Left renal cortex interstitium (tissue), 4 donors: ENCODE data around the gene LRRC34. TPM values are rescaled to one million over a fixed set of nuclear protein-coding genes. Genes with fewer than 3 reads are reported as not detected.

ENCODE experiments used
- DNase-seq, 4 donors: peaks; one replicate each; pipeline ENCODE4 v3.0.0-alpha.2; 2013; ENCODE audit warnings: low read depth in 4 of 4, low spot score in 2 of 4, missing footprints in 1 of 4
- polyA plus RNA-seq, 4 donors: library from polyadenylated mRNA; unstranded; fragments of 120-200 nt; gene quantifications; one replicate each; pipeline ENCODE4 v1.2.1, GENCODE V29; 2013; ENCODE audit not compliant: insufficient read length in 4 of 4

LRRC34 gene
- polyA plus RNA-seq, 4 donors: 8.2 to 19.5 (median 12.9) TPM

DNA sequence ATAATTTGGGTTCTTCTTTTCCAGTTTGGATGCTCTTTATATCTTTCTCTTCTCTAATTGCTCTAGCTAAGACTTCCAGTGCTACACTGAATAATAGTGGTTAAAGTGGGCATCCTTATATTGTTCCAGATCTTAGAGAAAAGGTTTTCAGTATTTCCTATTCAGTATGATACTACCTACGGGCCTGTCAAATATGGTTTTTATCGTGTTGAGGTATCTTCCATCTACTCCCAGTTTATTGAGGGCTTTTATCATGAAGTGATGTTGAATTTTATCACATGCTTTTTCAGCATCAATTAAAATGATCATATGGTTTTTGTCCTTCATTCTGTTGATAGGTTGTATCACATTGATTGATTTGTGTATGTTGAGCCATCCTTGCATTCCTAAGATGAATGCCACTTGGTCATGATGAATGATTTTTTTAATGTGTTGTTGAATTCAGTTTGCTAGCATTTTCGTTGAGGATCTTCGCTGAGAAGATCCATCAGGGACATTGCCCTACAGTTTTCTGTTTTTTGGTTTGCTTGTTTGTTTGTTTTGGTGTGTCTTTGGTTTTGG is 3.0 kb upstream of the LRRC34 start:
- no peak for DNase-seq

DNA sequence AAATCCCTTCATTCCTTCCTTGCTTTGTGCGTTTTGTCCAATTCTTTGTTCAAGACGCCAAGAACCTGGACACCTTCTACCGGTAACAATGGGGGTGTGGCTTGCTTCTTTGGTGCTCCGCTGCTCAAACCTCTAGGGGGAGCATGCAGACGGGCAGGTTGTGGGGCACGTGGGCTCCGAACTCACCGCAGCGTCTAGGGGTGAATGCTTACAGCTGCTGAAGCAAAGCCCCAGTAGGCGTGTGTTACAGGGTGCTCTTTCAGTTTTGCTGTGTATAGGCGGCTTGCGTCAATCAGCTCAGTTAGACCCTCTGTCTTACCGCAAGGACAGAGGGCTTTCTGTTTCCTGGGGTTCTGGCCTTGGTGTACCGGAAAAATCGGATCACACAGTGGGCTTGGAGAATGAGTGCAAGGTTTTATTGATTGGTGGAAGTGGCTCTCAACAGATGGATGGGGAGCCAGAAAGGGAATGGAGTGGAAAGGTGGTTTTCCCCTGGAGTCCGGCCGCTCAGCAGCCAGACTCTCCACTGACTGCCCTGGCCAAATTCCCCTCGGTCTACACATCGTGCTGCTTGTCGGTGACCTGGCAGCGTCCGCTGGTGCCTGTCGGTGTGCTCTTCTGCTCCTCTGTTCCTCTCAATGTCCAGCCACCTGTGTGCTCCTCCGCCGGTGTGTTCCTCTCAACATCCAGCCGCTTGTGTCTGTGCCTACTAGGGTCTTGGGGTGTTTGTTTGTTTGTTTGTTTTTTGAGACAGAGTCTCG is 1.2 kb upstream of the LRRC34 start:
- DNase-seq: no peak

DNA sequence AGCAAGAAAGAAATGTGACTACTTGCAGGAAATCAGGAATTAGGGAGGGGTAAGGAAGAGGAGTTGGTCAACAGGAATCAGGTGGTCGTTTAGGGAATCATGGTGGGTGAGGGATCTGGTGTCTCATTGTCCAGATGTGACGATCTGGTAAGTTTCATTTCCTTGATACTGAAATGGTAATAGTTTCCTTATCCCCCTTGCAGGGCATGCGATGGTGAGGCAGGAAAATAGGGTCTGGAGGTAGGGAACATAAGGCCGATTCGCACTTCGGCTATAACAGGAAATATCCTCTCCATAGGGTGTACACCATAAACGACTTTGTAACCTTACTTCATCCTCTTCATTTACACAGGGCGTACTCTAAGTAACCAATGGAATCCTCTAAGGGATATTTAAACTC is 574 bp upstream of the LRRC34 start:
- DNase-seq: no peak

DNA sequence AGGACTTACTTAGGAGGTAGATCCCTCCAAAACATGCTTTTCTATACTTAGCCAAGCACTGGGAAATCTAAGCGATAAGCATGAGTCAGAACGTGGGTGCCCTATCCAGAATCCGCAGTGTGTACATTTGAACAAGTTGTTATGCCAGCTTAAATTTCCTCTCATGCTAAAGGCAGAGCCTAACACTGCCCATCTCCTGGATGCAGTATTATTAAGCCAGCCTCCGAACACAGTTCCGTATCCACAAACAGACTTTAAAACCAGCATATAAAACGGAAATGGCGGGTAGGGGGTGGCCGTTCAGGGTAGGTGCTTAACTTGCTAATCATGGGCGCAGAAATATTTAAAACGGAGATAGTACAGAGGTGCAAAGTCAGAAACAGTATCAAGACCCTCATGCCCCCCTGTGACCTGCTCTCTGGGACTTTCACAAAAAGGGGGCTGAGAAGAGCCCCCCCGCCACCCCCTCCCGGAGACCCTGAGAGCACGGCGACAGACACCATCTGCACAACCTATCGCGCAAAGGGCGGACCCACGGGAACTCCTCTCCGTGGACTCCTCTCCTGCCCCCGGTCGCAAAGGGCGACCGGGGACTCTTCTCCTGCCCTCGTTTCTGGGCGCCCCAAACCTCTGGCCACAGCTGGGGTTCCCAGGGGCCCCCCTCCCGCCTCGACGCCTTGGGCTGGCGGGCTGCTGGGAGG is 923 bp downstream of the LRRC34 start:
- peak; percentile 24 to 58 (median 41) for DNase-seq

- no peak for DNase-seq
Observed at GRCh38 chr3:169809230-169809795, 3.4 kb downstream of the LRRC34 start.

DNA sequence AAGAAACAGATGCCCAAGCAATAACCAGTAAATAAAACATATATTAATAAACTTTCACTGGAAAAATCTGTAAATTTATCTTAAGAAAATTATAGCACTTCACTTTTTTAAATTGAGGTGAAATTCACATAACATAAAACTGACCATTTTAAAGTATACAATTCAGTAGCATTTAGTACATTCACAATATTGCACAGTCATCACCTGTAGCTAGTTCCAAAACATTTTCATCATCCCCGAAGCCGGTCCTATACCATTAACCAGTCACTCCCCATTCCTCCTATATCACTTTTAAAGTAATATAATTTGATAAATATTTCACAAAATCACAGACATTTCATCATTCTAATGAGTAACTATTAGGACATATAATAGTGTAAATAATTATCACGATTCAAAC is 8.0 kb downstream of the LRRC34 start:
- no peak for DNase-seq

DNA sequence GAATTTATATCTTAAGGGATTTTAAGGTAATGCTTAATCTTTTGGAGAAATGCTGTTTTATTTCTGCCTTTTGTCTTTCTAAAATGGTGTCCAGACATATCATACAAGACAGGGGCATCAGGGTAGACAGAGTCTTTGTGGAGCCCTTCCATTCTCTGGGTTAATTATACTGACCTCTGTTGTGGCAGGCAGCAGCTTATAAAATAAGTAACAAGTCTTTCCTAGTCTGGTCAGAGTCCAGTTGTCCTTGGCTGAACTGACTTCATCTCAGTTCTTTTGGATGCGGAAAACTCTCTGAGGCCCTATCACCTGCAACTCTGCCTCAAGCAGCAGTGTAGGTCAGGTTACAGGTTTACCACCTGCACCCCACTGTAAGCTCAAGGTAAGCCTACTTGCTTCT is 20.3 kb downstream of the LRRC34 start:
- DNase-seq: no peak

DNA sequence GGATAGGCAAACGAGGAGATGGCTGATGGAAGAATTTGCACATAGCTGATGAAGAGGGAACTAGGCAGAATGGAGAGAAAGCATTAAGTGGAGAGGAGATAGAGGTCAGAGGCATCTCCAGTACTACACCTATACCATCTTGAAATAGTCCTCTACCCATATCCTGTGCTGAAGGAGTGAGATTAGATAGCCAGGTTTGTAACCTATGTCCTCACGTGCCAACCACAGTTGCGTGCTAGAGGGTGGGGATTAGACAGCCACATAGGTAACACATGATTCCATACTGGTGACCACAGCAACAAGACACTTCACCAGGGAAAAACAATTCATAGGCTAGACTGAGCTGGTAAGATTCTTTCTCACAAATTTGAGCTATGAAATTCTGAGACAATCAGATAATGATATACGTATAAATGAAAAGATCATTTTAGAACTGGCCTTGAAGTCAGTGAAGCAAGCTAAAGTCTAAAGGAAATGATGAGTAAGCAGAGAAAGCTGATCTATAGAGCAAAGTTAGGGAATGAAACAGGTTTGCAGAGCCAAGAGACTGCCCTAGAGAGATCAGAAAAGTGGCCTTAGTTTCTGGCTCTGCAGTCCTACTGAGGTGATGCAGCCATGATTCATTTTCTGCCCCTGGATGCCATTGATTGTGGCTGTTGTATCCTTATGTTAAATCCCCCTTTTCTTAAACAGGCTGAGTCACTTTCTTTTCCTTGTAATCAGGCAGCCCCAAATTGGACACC is 21.8 kb downstream of the LRRC34 start:
- no peak for DNase-seq

GRCh38 chr3:169790219-169790618 is 22.5 kb downstream of the LRRC34 start:
- no peak for DNase-seq

GRCh38 chr3:169787791-169788190 is 24.9 kb downstream of the LRRC34 start:
- DNase-seq: no peak

DNA sequence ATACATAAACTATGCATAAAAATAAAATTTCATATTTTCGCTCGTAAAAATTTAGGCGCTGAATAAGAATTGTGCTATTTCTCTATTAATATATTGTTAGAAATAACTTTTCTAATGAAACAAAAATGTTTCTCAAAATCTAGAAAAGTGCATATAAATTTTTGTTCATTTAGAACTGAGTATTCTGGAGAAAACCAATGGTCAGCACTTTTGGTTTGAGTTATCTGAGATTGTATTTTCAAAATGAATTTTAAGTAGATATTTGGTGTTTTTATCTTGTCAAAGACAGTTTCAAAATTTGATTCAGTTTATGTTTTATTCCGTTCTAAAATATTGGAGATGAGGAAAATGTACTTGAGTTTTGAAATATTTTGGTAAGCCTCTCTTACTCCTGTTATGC is 25.6 kb downstream of the LRRC34 start:
- DNase-seq: no peak

DNA sequence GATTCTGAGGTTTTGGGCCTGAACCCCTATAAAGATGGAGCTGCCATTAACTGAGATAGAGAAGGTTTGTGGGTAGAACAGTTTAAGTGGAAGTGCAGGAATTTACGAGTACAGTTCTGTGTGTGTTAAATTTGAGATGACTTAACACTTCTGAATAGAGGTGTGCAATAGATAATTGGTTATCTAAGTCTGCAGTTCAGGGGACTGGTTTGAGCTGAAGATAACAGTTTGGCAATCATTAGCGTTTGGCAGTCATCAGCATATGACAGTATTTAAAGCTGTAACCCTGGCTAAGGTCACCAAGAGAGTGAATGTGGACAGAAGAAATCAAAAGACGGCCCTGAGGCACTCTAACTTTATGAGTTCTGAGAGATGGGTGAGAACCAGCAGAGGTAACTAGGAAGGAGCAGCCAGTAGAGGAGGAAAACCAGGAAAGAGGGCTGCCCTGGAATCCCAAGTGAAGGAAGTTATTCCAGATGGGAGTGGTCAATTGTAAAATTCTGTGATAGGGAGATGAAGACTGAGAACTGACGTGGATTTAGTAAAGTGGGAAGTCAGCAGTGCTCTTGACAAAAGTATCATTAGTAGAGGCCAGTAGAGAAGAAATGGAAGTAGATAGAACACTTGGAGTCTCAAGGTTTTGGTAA is 31.4 kb downstream of the LRRC34 start:
- no peak for DNase-seq

DNA sequence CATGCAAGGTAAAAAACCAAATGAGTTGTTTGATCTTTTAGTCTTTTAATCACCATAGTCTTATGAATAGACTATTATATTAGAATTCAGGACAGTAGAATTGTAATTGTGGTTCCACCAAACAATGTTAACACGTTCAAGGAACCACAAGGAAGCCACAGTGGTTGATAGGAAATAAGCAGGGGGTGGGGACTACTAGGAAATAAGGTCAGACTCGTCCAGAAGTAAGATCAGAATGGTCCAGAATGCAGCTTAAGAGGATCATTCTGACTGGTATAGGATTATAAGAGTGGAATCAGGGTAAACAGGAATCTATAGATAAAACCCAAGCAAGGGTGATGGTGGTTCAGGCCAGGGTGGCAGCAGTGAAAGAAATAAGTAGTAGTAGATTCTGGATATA is 32.0 kb downstream of the LRRC34 start:
- no peak for DNase-seq

- no peak for DNase-seq
Observed at GRCh38 chr3:169777822-169778221, 34.9 kb downstream of the LRRC34 start.

DNA sequence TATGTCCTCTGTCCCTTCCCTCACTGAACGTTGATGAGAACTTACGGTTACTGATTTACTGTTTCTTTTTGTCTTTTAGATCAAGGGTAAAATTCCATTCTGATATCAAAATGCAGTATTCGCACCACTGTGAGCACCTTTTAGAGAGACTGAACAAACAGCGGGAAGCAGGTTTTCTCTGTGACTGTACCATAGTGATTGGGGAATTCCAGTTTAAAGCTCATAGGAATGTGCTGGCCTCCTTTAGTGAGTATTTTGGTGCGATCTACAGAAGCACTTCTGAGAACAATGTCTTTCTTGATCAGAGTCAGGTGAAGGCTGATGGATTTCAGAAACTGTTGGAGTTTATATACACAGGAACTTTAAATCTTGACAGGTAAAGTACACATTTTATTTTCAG is 38.5 kb downstream of the LRRC34 start:
- DNase-seq: no peak

DNA sequence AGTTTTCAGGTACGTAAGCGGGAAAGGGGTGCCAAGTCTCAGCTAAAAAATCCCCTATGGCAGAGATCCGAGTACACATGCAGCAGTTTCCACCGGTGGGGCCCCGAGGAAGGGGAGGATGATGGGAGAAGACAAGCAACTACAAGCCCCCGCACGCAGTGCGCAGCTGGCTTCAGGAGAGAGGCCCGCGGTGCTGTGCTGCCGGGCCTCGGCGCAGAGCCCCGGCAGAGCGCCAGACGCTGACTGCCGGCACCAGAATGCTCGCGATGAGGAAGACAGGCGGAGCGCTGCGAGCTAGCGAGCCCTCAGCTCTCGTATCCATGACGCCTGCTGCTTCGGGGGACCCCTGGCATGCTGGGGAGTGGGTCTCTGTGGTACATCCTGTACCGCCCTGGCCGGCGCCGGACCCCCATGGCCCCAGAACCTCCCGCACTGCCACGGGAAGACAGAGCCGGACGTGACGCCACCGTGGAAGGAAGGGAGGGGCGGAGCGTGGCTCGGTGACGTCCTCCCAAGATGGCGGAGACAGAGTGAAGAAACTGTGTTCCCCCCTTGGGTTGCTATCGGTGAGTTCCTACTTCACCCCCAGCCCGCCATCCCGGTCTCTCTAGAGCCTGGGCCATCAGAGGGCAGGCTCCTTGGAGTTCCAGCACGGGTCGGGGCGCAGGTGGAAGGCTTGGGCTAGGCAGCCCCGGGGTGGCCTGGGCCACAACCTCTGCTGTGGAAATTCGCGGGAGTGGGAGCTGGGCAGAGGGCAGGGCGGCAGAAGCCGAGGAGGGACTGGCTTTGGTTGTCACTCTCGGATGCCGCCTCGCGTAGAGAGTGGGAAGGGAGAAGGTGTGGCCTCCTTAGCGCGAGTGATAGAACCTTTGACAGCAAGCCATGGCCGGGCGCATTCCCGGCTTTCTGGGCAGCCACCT is 39.5 kb downstream of the LRRC34 start, which contains the start of gene MYNN:
Gene MYNN, plus strand, starts transcription at position 500 of the 920 bp plus-strand sequence. CDS start 900 bp downstream, outside the sequence.
- DNase-seq: peak; percentile 86 to 88 (median 86)

DNA sequence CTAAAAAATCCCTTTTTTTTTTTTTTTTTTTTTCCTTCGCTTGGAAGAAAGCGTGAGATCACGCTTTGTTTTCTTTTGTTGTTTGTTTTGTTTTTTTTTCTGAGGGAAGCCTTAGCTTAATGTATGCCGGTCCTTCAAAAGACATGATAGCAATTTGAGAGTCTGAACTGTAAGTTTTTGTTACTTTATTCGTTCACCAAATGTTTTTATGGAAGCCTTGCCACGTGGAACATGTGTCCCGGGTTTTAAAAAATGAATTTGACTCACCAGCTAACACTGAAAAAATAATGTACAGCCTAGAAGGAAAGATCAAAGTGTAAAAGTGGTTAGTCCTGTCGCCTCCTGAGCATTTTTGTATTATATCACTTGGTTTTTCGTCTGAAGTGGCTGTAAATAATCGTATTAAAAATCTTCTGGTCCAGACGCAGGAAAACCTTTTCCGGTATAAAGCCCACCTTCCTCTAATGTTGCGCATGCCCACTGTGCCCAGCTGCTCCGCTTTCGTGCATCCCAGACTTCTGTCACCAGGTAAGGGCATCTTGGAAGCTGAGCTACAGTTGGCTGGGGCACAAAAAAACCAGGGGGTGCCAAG is 40.3 kb downstream of the LRRC34 start:
- DNase-seq: peak; percentile 77 to 95 (median 82)

GRCh38 chr3:169771497-169772304 is 41.0 kb downstream of the LRRC34 start:
- DNase-seq: peak; percentile 86 to 98 (median 88)
